ENCODE measurements around the gene TPRG1L.

Gene TPRG1L

GRCh38 chr1:3594706-3595377, 30.0 kb upstream of the TPRG1L start:
- no peak for DNase-seq

- DNase-seq, result no peak
Measured at GRCh38 chr1:3595949-3596348, 28.9 kb upstream of the TPRG1L start.

- DNase-seq, result no peak
Measured at GRCh38 chr1:3596663-3597598, 27.9 kb upstream of the TPRG1L start.

- DNase-seq, result no peak
Measured at GRCh38 chr1:3597599-3597964, 27.2 kb upstream of the TPRG1L start.

- DNase-seq, result no peak
Measured at GRCh38 chr1:3598051-3598491, 26.7 kb upstream of the TPRG1L start.

GRCh38 chr1:3598522-3599285, 26.1 kb upstream of the TPRG1L start:
- no peak for DNase-seq

GRCh38 chr1:3599286-3599811, 25.5 kb upstream of the TPRG1L start:
- peak in 1 of 2 experiments; percentile 12 for DNase-seq

GRCh38 chr1:3599816-3600215, 25.0 kb upstream of the TPRG1L start:
- no peak for DNase-seq

GRCh38 chr1:3600354-3600753, 24.5 kb upstream of the TPRG1L start:
- no peak for DNase-seq

- DNase-seq, result no peak
Measured at GRCh38 chr1:3601743-3602142, 23.1 kb upstream of the TPRG1L start.

GRCh38 chr1:3602375-3602774, 22.4 kb upstream of the TPRG1L start:
- DNase-seq, result no peak

GRCh38 chr1:3603156-3603555, 21.7 kb upstream of the TPRG1L start:
- DNase-seq, result no peak

GRCh38 chr1:3603571-3604467, 21.0 kb upstream of the TPRG1L start:
- no peak for DNase-seq

GRCh38 chr1:3604468-3604974, 20.3 kb upstream of the TPRG1L start:
- DNase-seq, result no peak

GRCh38 chr1:3604997-3605823, 19.6 kb upstream of the TPRG1L start:
- DNase-seq, result no peak

GRCh38 chr1:3606779-3607702, 17.8 kb upstream of the TPRG1L start:
- no peak for DNase-seq

GRCh38 chr1:3607703-3608065, 17.1 kb upstream of the TPRG1L start:
- DNase-seq, result no peak

GRCh38 chr1:3608154-3608553, 16.7 kb upstream of the TPRG1L start:
- no peak for DNase-seq

- DNase-seq, result no peak
Measured at GRCh38 chr1:3609016-3609768, 15.6 kb upstream of the TPRG1L start.

All from cerebellar nuclear complex (tissue), 1 donor.